Right lobe of liver (tissue), 6 donors: Measurements from ENCODE around the gene KLHL7. TPM values are rescaled to one million over a fixed set of nuclear protein-coding genes. Genes with fewer than 3 reads are reported as not detected.

Experiments used
- ATAC-seq, 4 donors: fragments of 200-7000 bp; cut with Tn5 transposase; one replicate each; pipeline ENCODE4 v1.9.1; 2020; ENCODE audit warnings: mild to moderate bottlenecking in 4 of 4, moderate library complexity in 4 of 4
- DNase-seq, 3 donors: peaks; one replicate each; pipeline ENCODE4 v3.0.0-alpha.2; 2020
- H3K27ac ChIP-seq, 3 donors: fragments of 200-600 bp; one replicate each; pipeline ENCODE4 v1.8.0; 2022
- H3K27me3 ChIP-seq, 2 donors: fragments of 200-600 bp; one replicate each; pipeline ENCODE4 v1.8.0; 2022
- H3K36me3 ChIP-seq, 4 donors: fragments of 200-600 bp; sonication (generic) in 1 of 4; one replicate each; pipeline versions ENCODE4 v1.5.1 to v1.8.0; 2017 to 2022; ENCODE audit warnings: control low read depth in 1 of 4
- H3K4me1 ChIP-seq, 4 donors: fragments of 200-600 bp; sonication (generic) in 1 of 4; one replicate each; pipeline versions ENCODE4 v1.5.1 to v1.8.0; 2017 to 2022; ENCODE audit warnings: control low read depth in 1 of 4
- H3K4me3 ChIP-seq, 3 donors: fragments of 200-600 bp; one replicate each; pipeline ENCODE4 v1.8.0; 2022
- H3K9me3 ChIP-seq, 4 donors: fragments of 200-600 bp; sonication (generic) in 1 of 4; one replicate each; pipeline versions ENCODE4 v1.5.1 to v1.8.0; 2017 to 2022; ENCODE audit warnings: control low read depth in 1 of 4
- POLR2A ChIP-seq: fragments of 450-650 bp; IDR thresholded peaks from one replicate; pipeline ENCODE4 v1.6.1; 2017; ENCODE audit warnings: antibody characterized with exemption, mild to moderate bottlenecking
- WGBS: methylation state at CpG from one replicate; pipeline ENCODE4 v1.1.6; 2018; ENCODE audit warnings: low coverage, low lambda C conversion rate; ENCODE audit not compliant: insufficient coverage; ENCODE audit errors: missing lambda C conversion rate; 5-methylcytosine and 5-hydroxymethylcytosine counted together
- intact Hi-C, 2 donors: fragments of 100-400 bp; cut with DNase I; formaldehyde crosslinking; loops; one replicate each; pipeline versions ENCODE4 v1.11.2 to v1.14.1; 2022
- total RNA-seq, 6 experiments: library from RNA; depleted of rRNA in 2 of 6; stranded (reverse); fragments of >200 nt in 2 of 6; fragmentation: NEBNext Ultra II Directional in 3 of 6; extraction: Animal tissue kit (Norgen Biotek cat#: 25700) in 3 of 6; gene quantifications; one replicate each; pipeline versions ENCODE4 v1.1.0 to v1.2.4, GENCODE V29; 2016 to 2023
- TF ChIP-seq, protein P1 (sequence below), 4 donors: fragments of 200-600 bp in 3 of 4; fragments of 450-650 bp in 1 of 4; IDR thresholded peaks; one replicate each; pipeline versions ENCODE4 v1.5.1 to v1.8.0; 2016 to 2022; ENCODE audit warnings: antibody characterized with exemption in 4 of 4, mild to moderate bottlenecking in 2 of 4
- donor health status: DM: no; HTN: yes; CAD: no.
- donor health status: DM: no; HTN: no; CAD: no.
- donor health status: DM: no; HTN: no; CAD: no.
- donor health status: DM: no; HTN: yes; CAD: no.
- donor health status: DM: no; HTN: yes; CAD: no.

The KLHL7 gene
- total RNA-seq, 6 experiments from 2014 or later, result 6.3 to 9.1 (median 7.5) TPM

GRCh38 chr7:23200331-23200730 lies 94.7 kb downstream of the KLHL7 start:
- H3K4me1 ChIP-seq, result no peaks in the 10 kb centered on the region
- no peaks in the 10 kb centered on the region for H3K27me3 ChIP-seq
- H3K36me3 ChIP-seq, result peaks cover 0 to 23% (median 13%) of the 10 kb centered on the region in 4 donors
- TF ChIP-seq, protein P1, sequence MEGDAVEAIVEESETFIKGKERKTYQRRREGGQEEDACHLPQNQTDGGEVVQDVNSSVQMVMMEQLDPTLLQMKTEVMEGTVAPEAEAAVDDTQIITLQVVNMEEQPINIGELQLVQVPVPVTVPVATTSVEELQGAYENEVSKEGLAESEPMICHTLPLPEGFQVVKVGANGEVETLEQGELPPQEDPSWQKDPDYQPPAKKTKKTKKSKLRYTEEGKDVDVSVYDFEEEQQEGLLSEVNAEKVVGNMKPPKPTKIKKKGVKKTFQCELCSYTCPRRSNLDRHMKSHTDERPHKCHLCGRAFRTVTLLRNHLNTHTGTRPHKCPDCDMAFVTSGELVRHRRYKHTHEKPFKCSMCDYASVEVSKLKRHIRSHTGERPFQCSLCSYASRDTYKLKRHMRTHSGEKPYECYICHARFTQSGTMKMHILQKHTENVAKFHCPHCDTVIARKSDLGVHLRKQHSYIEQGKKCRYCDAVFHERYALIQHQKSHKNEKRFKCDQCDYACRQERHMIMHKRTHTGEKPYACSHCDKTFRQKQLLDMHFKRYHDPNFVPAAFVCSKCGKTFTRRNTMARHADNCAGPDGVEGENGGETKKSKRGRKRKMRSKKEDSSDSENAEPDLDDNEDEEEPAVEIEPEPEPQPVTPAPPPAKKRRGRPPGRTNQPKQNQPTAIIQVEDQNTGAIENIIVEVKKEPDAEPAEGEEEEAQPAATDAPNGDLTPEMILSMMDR (IDR thresholded peaks at IDR 0.05), result no peak
- no peak for TF ChIP-seq POLR2A
- DNase-seq (no peak), ATAC-seq (no peak)
- intact Hi-C loops, result no loop called here
- WGBS, result 83% methylated on average over 2 of the region's 2 CpGs
- H3K27ac ChIP-seq, result no peak overlapping the region
- no peak overlapping the region for H3K4me3 ChIP-seq
- H3K9me3 ChIP-seq, result no peaks in the 10 kb centered on the region

- DNase-seq, result no peak
- no peak for ATAC-seq
- Histone ChIP-seq H3K27ac (no peak overlapping the region), H3K4me3 (no peak overlapping the region), H3K9me3 (no peaks in the 10 kb centered on the region), H3K36me3 (peaks cover 0 to 19% (median 11%) of the 10 kb centered on the region in 4 donors), H3K4me1 (peaks cover 0 to 10% (median 0%) of the 10 kb centered on the region in 4 donors), H3K27me3 (no peaks in the 10 kb centered on the region)
- intact Hi-C loops, result no loop called here
- TF ChIP-seq POLR2A, result no peak
- TF ChIP-seq, protein P1 (IDR thresholded peaks at IDR 0.05), result no peak
- WGBS, result 89% methylated on average over 1 of the region's 1 CpG
Observed at GRCh38 chr7:23204241-23204640, 98.7 kb downstream of the KLHL7 start.

GRCh38 chr7:23205577-23205908 lies 100.0 kb downstream of the KLHL7 start:
- Histone ChIP-seq H3K4me3 (peak overlapping the region in 1 of 3 donors; percentile 30), H3K4me1 (peaks cover 0 to 10% (median 0%) of the 10 kb centered on the region in 4 donors), H3K36me3 (peaks cover 0 to 6% (median 4%) of the 10 kb centered on the region in 4 donors), H3K9me3 (no peaks in the 10 kb centered on the region), H3K27ac (peak overlapping the region in 1 of 3 donors; percentile 26), H3K27me3 (no peaks in the 10 kb centered on the region)
- WGBS, result 66% methylated on average over 2 of the region's 2 CpGs
- TF ChIP-seq POLR2A, result no peak
- TF ChIP-seq, protein P1 (IDR thresholded peaks at IDR 0.05), result no peak
- intact Hi-C loops, result no loop called here
- no peak for ATAC-seq
- no peak for DNase-seq

DNA sequence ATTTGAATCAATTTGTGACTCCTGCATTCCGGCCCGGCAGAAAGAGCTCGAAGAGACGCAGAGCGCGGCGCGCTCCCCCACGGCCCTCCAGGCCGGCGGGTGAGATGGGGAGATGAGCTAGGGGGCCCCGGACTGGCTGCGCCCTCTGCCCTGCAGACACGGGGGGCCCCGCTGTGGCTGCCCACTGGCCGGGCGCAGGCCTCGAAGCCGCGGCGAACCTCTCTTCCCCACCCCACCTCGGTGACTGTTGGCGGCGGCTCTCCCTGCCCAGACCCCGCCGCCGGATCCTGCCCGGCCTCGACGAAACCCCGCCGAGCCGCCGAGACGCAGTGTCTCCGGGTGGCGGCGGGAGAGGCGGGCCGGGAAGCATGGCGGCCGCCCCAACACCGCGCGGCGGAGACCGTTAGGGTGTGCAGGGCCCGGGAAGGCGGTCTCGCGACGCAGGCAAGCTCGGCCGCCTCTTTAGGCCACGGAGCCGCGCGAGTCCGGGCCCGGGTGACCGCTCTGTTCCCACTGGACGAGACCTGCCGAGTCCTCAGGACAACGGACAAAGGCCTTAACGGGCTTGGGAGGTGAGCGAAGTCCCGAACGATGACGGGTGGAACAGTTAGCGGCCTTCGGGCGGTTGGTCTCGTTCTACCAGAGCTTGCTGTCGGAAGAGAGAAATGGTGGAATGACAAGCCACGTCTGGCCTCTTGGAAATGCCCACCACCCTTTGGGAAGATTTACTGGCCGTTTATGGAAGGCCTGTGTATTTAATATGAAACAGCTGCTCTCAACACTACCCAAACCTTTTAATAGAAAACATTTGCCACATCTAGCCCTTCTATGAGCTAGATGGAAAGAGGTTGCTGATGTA lies 100.6 kb downstream of the KLHL7 start:
- Histone ChIP-seq H3K27ac (peak overlapping the region in 2 of 3 donors; percentile 26 to 32), H3K36me3 (peaks cover 0 to 2% (median under 1%) of the 10 kb centered on the region in 4 donors), H3K4me3 (peak overlapping the region in 1 of 3 donors; percentile 30), H3K27me3 (no peaks in the 10 kb centered on the region), H3K9me3 (no peaks in the 10 kb centered on the region), H3K4me1 (peaks cover 0 to 10% (median 0%) of the 10 kb centered on the region in 4 donors)
- TF ChIP-seq, protein P1 (IDR thresholded peaks at IDR 0.05), result no peak
- no peak for TF ChIP-seq POLR2A
- intact Hi-C loops, result no loop called here
- WGBS, result 53% methylated on average over 43 of the region's 76 CpGs
- peak; percentile 41 to 60 (median 48) for ATAC-seq
- DNase-seq, result peak in 1 of 3 donors; percentile 58
